Tibial nerve (tissue), 3 donors: ENCODE results near the gene NIT1.

ENCODE experiments used
- CTCF ChIP-seq, 5 experiments: fragments of 200-600 bp in 3 of 5; fragments of 450-650 bp in 2 of 5; sonication (generic) in 3 of 5; IDR thresholded peaks; one replicate each; pipeline ENCODE4 v1.5.1; 2016 to 2019; ENCODE audit warnings: antibody characterized with exemption in 5 of 5, mild to moderate bottlenecking in 3 of 5, moderate library complexity in 2 of 5
- POLR2A ChIP-seq, 2 donors: fragments of 450-650 bp; IDR thresholded peaks; one replicate each; pipeline ENCODE4 v1.6.1; 2017; ENCODE audit warnings: antibody characterized with exemption in 2 of 2, mild to moderate bottlenecking in 2 of 2, moderate library complexity in 2 of 2

- TF ChIP-seq CTCF (IDR thresholded peaks at IDR 0.05) (no peak), POLR2A (IDR thresholded peaks at IDR 0.05) (no peak)
Observed at GRCh38 chr1:161096530-161096929, 21.4 kb upstream of the NIT1 start.
